Measurements from ENCODE around the gene CCNG2. TPM values are rescaled to one million over a fixed set of nuclear protein-coding genes. Genes with fewer than 3 reads are reported as not detected.
A peak's percentile ranks its signal among the peaks of the same experiment; 100 is the strongest.

CCNG2 gene
- total and polyA plus RNA-seq, 12 donors, result 5.4 to 69.2 (median 20.9) TPM

- H3K9me3 ChIP-seq (replicated peaks in 1 of 3), result no peaks in the 10 kb centered on the region
- intact Hi-C loops (cut with DNase I), result loop anchor here (10.0 kb wide), 2 partner anchors 60 to 70 kb away; no protein-coding TSS in a partner anchor
- peaks cover 7 to 28% of the 10 kb centered on the region in 2 donors for H3K4me1 ChIP-seq (replicated peaks in 1 of 2)
- no peak overlapping the region for H3K4me3 ChIP-seq
- 68 to 74% (median 71%) methylated on average over 4 of the region's 4 CpGs for WGBS, 4 donors
- H3K36me3 ChIP-seq (replicated peaks in 1 of 2), result peaks cover 0 to 11% of the 10 kb centered on the region in 2 donors
- no peak overlapping the region for H3K27ac ChIP-seq
- no peak for TF ChIP-seq POLR2A (IDR thresholded peaks at IDR 0.05)
- TF ChIP-seq CTCF (IDR thresholded peaks at IDR 0.05), result no peak
- DNase-seq, result no peak
- H3K27me3 ChIP-seq, result no peaks in the 10 kb centered on the region
Measured at GRCh38 chr4:77154761-77155499, 2.1 kb upstream of the CCNG2 start.

- no peaks in the 10 kb centered on the region for H3K9me3 ChIP-seq (replicated peaks in 1 of 3)
- no peaks in the 10 kb centered on the region for H3K27me3 ChIP-seq
- DNase-seq, result no peak
- WGBS, 4 donors, result 35 to 38% (median 37%) methylated on average over 15 of the region's 15 CpGs
- peaks cover 0 to 20% of the 10 kb centered on the region in 2 donors for H3K36me3 ChIP-seq (replicated peaks in 1 of 2)
- H3K4me1 ChIP-seq (replicated peaks in 1 of 2), result peaks cover 7 to 28% of the 10 kb centered on the region in 2 donors
- TF ChIP-seq POLR2A (IDR thresholded peaks at IDR 0.05) (no peak), CTCF (IDR thresholded peaks at IDR 0.05) (no peak)
- H3K27ac ChIP-seq, result peak overlapping the region in 2 of 5 donors; percentile 41 to 95
- intact Hi-C loops (cut with DNase I), result loop anchor here (10.0 kb wide), 2 partner anchors 61 to 71 kb away; no protein-coding TSS in a partner anchor
- peak overlapping the region in 3 of 4 donors; percentile 12 to 78 (median 22) for H3K4me3 ChIP-seq
Measured at GRCh38 chr4:77155631-77156452, 1.2 kb upstream of the CCNG2 start.

DNA sequence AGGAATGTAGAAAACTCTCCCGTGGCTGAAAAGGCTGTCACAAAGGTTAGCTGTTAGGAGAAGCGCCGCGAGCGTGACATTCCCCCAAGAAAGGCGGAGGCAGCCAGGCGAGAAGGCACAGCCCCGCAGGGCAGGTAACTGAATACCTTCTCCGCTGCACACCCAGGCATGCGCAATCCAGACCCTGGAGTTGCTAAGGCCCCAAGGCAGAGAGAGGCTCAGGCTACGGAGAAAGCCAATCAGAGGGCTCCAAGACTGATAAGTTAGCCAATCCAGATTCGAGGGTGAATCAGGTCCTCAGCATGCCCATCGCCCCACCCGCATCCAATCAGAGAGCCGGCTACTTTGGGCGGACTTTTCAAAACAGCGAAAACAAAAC lies 485 bp upstream of the CCNG2 start:
- peak overlapping the region; percentile 67 to 95 (median 86) for H3K27ac ChIP-seq
- H3K27me3 ChIP-seq, result no peaks in the 10 kb centered on the region
- peak in 1 of 2 donors; percentile 79 for TF ChIP-seq POLR2A (IDR thresholded peaks at IDR 0.05)
- TF ChIP-seq CTCF (IDR thresholded peaks at IDR 0.05), result no peak
- no peaks in the 10 kb centered on the region for H3K9me3 ChIP-seq (replicated peaks in 1 of 3)
- peak; percentile 97 to 99 (median 98) for DNase-seq
- 0 to 1% (median 0%) methylated on average over 12 to 17 of the region's 17 CpGs for WGBS, 4 donors
- intact Hi-C loops (cut with DNase I), result loop anchor here (10.0 kb wide), 2 partner anchors 62 to 72 kb away; no protein-coding TSS in a partner anchor
- peaks cover 7 to 28% of the 10 kb centered on the region in 2 donors for H3K4me1 ChIP-seq (replicated peaks in 1 of 2)
- H3K36me3 ChIP-seq (replicated peaks in 1 of 2), result peaks cover 0 to 27% of the 10 kb centered on the region in 2 donors
- H3K4me3 ChIP-seq, result peak overlapping the region; percentile 12 to 83 (median 67)
